Measurements from ENCODE around the gene ANKRD42. TPM values are rescaled to one million over a fixed set of nuclear protein-coding genes. Genes with fewer than 3 reads are reported as not detected.

The ANKRD42 gene
- total RNA-seq, 1 experiment from 2014 or later, result 11.0 TPM

GRCh38 chr11:83156144-83156995, 37.1 kb upstream of the ANKRD42 start:
- ChIA-PET POLR2A (ENCODE audit: low non-redundant PET) (interaction anchor here (0.6 to 1.2 kb wide), 3 partner anchors 8 to 218 kb away, joined by 3 to 4 read pairs (median 3); partner anchors contain the start of gene CCDC90B), CTCF (interaction anchor here (0.6 to 1.3 kb wide), 2 partner anchors 9 to 288 kb away, joined by 3 to 5 read pairs; no protein-coding TSS in a partner anchor)
- Histone ChIP-seq H3K27me3 (replicated peaks; ENCODE audit: insufficient read depth, low read depth, low read length, poor library complexity) (no peaks in the 10 kb centered on the region), H3K9me3 (ENCODE audit: low read depth, low read length, poor library complexity, severe bottlenecking) (no peaks in the 10 kb centered on the region), H3K4me3 (ENCODE audit: low read depth, low read length, poor library complexity, severe bottlenecking) (peak overlapping the region; percentile 64), H3K4me1 (ENCODE audit: insufficient read depth, low read length, poor library complexity, severe bottlenecking) (peaks cover 8% of the 10 kb centered on the region), H3K36me3 (ENCODE audit: insufficient read depth, low read length, poor library complexity, severe bottlenecking) (peaks cover 24% of the 10 kb centered on the region), H3K27ac (ENCODE audit: low read depth, low read length, poor library complexity, severe bottlenecking) (peak overlapping the region; percentile 95)
- no peak for TF ChIP-seq EZH2 (IDR thresholded peaks at IDR 0.05; ENCODE audit: borderline replicate concordance, low read depth, low read length, poor library complexity, severe bottlenecking)
- TF ChIP-seq CTCF (conservative IDR thresholded peaks at IDR 0.05; ENCODE audit: low read depth, low read length), result no peak
- BruUV-seq (replicated peaks), result TSS peak; percentile 85
- intact Hi-C loops (cut with micrococcal nuclease; ENCODE audit: unreplicated experiment), result loop anchor here (2.0 to 5.0 kb wide), 3 partner anchors 84 to 591 kb away; partner anchors contain the start of genes DDIAS and PRCP
- DNase-seq (ENCODE audit: low spot score), result peak; percentile 100

GRCh38 chr11:83156996-83157593, 36.4 kb upstream of the ANKRD42 start, which contains the start of gene PCF11:
TSS of gene PCF11 (plus strand) at chr11:83157131. CDS start at chr11:83157440, 309 bp downstream.
- ChIA-PET CTCF (interaction anchor here (0.6 kb wide), 1 partner anchor 10 kb away, joined by 3 read pairs; no protein-coding TSS in a partner anchor), POLR2A (ENCODE audit: low non-redundant PET) (interaction anchor here (0.5 to 1.2 kb wide), 5 partner anchors 9 to 222 kb away, joined by 3 to 5 read pairs (median 3); partner anchors contain the start of gene CCDC90B)
- peak within 1 kb of the TSS; percentile 64 for H3K4me3 ChIP-seq (ENCODE audit: low read depth, low read length, poor library complexity, severe bottlenecking)
- H3K9me3 ChIP-seq (ENCODE audit: low read depth, low read length, poor library complexity, severe bottlenecking), result no peaks in the 10 kb centered on the region
- H3K36me3 ChIP-seq (ENCODE audit: insufficient read depth, low read length, poor library complexity, severe bottlenecking), result peaks cover 30% of the 10 kb centered on the region
- intact Hi-C loops (cut with micrococcal nuclease; ENCODE audit: unreplicated experiment), result loop anchor here (2.0 to 5.0 kb wide), 3 partner anchors 84 to 590 kb away; partner anchors contain the start of genes DDIAS and PRCP
- TF ChIP-seq CTCF (conservative IDR thresholded peaks at IDR 0.05; ENCODE audit: low read depth, low read length), result no peak
- TF ChIP-seq EZH2 (IDR thresholded peaks at IDR 0.05; ENCODE audit: borderline replicate concordance, low read depth, low read length, poor library complexity, severe bottlenecking), result no peak
- TSS peak; percentile 48 for BruUV-seq (replicated peaks)
- no peak for DNase-seq (ENCODE audit: low spot score)
- peak within 1 kb of the TSS; percentile 95 for H3K27ac ChIP-seq (ENCODE audit: low read depth, low read length, poor library complexity, severe bottlenecking)
- peaks cover 15% of the 10 kb centered on the region for H3K4me1 ChIP-seq (ENCODE audit: insufficient read depth, low read length, poor library complexity, severe bottlenecking)
- H3K27me3 ChIP-seq (replicated peaks; ENCODE audit: insufficient read depth, low read depth, low read length, poor library complexity), result no peaks in the 10 kb centered on the region

- ChIA-PET CTCF (no interaction called here), POLR2A (ENCODE audit: low non-redundant PET) (interaction anchor here (0.5 to 1.2 kb wide), 4 partner anchors 52 to 223 kb away, joined by 3 to 5 read pairs (median 3); partner anchors contain the start of gene CCDC90B)
- TF ChIP-seq EZH2 (IDR thresholded peaks at IDR 0.05; ENCODE audit: borderline replicate concordance, low read depth, low read length, poor library complexity, severe bottlenecking) (no peak), CTCF (conservative IDR thresholded peaks at IDR 0.05; ENCODE audit: low read depth, low read length) (0 out of 2 replicates have a peak, but pooled peaks have one; percentile 9)
- Histone ChIP-seq H3K4me1 (ENCODE audit: insufficient read depth, low read length, poor library complexity, severe bottlenecking) (peaks cover 17% of the 10 kb centered on the region), H3K36me3 (ENCODE audit: insufficient read depth, low read length, poor library complexity, severe bottlenecking) (peaks cover 36% of the 10 kb centered on the region), H3K9me3 (ENCODE audit: low read depth, low read length, poor library complexity, severe bottlenecking) (no peaks in the 10 kb centered on the region), H3K27ac (ENCODE audit: low read depth, low read length, poor library complexity, severe bottlenecking) (peak overlapping the region; percentile 95), H3K27me3 (replicated peaks; ENCODE audit: insufficient read depth, low read depth, low read length, poor library complexity) (no peaks in the 10 kb centered on the region), H3K4me3 (ENCODE audit: low read depth, low read length, poor library complexity, severe bottlenecking) (peak overlapping the region; percentile 64)
- peak; percentile 73 for DNase-seq (ENCODE audit: low spot score)
- BruUV-seq (replicated peaks), result TSS peak; percentile 32
- intact Hi-C loops (cut with micrococcal nuclease; ENCODE audit: unreplicated experiment), result loop anchor here (2.0 to 5.0 kb wide), 3 partner anchors 85 to 590 kb away; partner anchors contain the start of genes DDIAS and PRCP
Observed at GRCh38 chr11:83157594-83158356, 35.7 kb upstream of the ANKRD42 start.

All from A673 (cell line).